DOHH2 (cell line): ENCODE results near the gene ROBO1.

ENCODE experiments used
- EZH2phosphoT487 ChIP-seq: fragments of 200-600 bp; sonication (generic); IDR thresholded peaks from 2 replicates; pipeline ENCODE4 v1.6.1; 2017; ENCODE audit warnings: borderline replicate concordance, mild to moderate bottlenecking, antibody characterized with exemption, low read length, moderate library complexity, mixed read lengths
- TF ChIP-seq, protein P1 (sequence below): fragments of 200-600 bp; sonication (generic); IDR thresholded peaks from one replicate; pipeline ENCODE4 v1.5.1; 2014; ENCODE audit warnings: antibody characterized with exemption, mild to moderate bottlenecking, low read depth, low read length; ENCODE audit not compliant: poor library complexity, severe bottlenecking

GRCh38 chr3:79202471-79203143 is 565.2 kb downstream of the ROBO1 start:
- TF ChIP-seq, protein P1, sequence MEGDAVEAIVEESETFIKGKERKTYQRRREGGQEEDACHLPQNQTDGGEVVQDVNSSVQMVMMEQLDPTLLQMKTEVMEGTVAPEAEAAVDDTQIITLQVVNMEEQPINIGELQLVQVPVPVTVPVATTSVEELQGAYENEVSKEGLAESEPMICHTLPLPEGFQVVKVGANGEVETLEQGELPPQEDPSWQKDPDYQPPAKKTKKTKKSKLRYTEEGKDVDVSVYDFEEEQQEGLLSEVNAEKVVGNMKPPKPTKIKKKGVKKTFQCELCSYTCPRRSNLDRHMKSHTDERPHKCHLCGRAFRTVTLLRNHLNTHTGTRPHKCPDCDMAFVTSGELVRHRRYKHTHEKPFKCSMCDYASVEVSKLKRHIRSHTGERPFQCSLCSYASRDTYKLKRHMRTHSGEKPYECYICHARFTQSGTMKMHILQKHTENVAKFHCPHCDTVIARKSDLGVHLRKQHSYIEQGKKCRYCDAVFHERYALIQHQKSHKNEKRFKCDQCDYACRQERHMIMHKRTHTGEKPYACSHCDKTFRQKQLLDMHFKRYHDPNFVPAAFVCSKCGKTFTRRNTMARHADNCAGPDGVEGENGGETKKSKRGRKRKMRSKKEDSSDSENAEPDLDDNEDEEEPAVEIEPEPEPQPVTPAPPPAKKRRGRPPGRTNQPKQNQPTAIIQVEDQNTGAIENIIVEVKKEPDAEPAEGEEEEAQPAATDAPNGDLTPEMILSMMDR = no peak
- no peak for TF ChIP-seq EZH2phosphoT487
